AG08396 (cell line): ENCODE measurements around the gene PRKCA.

Experiments used
- DNase-seq: peaks from one replicate; pipeline ENCODE4 v3.0.0; 2012; ENCODE audit warnings: low spot score, mixed read lengths

The PRKCA gene

DNA sequence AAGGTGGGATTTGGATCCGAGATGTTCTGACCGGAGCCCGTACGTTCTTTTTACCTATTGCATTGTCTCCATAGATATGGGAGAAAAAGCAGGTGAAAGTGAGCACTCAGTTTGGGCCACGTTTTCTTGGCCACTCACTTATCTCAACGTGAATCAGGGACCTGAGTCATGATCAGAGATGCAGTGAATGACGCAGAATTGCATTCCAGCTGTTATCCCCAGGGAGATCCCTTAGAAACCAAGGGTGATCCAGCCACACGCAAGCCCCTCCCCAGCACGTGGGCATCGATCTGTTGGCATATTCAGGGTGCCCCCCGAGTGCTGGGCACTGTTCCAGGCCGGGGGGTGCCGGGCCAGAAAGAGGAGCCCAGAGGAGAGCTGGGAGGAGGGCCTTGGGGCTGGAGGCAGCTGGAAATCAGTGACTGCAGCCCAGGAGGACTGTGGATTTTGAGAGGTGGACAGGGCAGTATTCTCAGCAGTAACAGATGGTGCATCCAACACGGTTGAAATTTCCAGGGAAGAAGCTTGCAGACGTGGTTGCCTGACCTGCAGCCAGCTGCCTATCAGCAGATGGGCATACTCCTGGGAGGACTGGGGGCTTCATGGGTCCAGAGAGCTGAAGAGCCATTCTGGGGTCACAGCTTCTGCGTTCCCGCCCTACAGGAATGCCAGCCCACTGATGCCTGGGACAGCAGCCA, 445.3 kb downstream of the PRKCA start:
- no peak for DNase-seq

DNA sequence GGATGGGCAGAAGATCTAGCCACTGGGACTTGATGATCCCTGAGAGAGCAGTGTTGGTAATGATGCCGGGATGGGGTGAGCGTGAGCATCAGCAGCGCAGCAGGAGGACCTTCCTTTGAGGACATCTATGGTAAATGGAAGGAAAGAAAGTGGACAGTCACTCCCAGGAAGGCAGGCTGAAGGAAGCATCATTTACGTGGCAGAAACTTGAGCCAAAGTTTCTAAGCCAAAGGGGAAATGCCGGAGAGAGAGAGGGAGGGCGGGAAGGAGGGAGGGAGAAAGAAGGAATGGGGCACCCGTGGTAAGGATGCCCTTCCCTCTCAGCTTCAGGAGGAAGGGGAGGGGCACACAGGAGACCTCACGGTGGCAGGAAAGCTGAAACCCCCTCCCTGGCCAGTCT, 446.2 kb downstream of the PRKCA start:
- no peak for DNase-seq

DNA sequence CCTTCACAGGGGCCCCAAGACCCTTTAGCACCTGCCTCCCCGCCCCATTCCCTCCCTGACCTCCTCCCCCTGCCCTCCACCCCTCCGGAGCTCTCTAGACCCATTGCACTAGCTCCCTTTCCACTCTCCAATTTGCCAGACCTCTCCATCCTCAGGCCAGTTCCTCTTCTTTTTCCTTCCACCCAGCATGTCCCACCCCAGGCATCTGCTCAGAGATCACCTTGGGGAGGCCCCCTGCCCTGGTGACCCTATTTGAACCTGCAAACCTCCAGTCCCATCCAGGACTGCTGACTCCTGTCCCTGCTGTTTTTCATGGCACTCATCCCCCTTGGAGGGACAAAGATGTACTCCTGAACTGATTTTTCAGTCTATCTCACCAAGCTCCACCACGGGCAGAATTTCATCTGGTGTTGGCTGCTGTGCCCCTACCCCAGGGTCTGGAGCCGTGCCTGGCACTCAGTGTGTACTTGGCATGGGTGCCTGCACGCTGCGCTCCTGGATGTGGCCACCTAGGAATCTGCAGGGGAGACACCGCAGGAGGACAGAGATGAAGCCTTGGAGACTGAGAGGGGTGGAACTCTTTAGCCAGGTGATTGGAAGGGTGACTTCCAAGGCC, 446.9 kb downstream of the PRKCA start:
- DNase-seq, result no peak

DNA sequence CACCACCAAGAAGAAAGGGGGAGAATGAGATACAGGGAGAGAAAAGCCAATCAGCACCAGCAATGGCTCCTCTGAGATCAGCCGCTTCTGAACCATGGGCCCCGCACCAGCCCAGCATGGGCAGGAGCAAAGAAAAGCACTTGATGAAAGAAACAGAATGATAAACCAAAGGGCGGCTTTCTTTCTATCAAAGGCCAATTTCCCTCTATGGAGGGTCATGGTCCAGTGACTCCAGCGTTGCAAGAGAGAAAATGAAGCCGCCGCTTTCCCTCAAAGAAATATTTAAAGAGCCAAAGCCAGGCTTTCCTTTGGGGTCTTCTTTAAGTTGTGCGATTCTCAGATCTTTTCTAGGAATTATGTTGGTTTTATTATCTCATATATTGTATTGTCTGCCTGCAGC, 447.7 kb downstream of the PRKCA start:
- no peak for DNase-seq

DNA sequence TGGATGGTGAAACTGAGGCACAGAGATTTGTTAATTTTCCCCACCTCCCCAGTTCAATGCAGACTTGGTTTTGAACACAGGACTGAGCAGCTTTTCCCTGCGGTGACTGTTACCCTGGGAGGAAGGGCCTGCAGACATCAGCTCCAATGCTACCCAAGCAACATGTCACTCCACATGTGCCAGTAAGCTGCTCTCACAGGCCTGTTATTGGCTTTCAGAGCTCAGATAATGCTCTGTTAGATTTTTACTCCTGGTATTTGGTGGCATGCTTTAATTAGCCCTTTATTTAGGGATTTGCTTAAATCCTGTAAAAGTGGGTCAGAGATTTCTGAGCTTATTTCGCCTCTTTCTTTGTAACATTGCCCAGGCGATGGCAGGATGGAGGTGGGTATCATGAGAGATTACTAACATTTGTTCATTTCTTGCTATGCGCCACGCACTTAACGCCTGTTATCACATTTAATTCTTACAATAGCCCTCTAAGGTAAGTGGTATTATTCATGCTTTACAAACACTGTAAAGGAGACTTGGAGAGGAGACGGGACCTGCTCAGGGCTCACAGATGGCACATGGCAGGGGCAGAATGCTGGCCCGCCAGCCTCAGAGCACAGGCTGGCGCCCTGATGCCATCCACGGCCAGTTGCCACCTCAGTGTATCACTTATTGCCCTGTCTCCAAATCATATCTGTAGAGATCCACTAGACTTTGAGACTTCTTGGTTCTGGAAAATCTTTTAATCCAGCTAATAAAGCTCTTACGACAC, 448.5 kb downstream of the PRKCA start:
- DNase-seq, result no peak

DNA sequence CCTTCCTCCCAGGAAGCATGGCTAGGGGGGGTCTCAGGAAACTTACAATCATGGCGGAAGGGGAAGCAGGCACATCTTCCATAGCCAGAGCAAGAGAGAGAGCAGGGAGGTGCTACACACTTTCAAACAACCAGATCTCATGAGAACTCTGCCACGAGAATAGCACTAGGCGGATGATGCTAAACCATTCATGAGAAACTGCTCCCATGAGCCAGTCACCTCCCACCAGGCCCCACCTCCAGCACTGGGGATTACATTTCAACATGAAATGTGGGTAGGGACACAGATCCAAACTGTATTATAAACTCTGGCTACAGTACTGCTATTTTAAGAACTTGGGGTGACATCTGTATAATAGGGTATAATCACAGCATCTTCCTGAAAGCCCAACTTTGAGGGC, 449.4 kb downstream of the PRKCA start:
- DNase-seq, result no peak

DNA sequence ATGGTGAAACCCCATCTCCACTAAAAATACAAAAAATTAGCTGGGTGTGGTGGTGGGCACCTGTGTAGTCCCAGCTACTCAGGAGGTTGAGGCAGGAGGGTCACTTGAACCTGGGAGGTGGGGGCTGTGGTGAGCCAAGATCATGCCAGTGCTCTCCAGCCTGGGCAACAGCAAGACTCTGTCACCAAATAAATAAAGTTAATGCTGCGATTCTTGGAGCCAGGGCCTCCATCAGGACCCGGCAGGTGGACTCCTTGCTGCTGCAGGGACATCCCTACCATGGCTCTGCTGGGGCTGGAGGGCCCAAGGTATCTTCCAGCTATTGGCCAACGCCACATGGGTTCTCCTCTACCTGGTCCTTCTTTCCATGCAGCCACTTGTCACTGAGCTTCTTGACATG, 450.0 kb downstream of the PRKCA start:
- no peak for DNase-seq

DNA sequence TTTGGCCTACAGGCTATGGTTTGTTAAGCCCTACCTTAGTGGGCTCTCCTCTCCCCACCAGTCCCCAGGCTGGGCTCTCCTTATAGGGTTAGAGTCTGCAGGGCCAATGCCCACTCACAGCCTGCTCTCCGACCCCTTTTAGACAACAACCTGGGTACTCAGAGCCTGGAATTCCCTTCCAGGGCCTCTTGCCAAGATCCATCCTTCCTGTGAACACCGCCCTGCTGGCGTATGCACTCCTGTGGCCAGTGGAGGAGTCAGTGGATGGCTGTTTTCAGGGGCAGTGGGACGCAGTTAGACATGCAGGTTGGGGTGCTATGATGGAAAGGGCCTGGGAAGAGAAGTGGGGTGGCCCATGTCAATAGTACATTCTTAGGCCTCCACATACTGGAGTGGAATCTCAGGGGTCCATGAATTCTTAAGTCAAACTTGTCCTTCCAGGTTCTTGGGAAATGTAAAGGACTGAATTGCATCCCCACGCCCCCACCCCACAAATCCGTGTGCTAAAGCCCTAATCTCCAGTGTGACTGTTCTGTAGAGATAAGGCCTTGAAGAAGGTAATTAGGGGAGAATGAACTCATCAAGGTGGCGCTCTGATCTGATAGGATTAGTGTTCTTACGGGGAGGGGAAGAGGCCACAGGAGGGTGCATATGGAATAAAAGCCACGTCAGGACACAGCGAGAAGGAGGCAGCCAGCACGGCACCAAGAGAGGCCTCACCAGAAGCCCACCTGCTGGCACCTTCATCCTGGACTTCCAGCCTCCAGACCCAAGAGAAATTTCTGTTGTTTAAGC, 450.9 kb downstream of the PRKCA start:
- no peak for DNase-seq

DNA sequence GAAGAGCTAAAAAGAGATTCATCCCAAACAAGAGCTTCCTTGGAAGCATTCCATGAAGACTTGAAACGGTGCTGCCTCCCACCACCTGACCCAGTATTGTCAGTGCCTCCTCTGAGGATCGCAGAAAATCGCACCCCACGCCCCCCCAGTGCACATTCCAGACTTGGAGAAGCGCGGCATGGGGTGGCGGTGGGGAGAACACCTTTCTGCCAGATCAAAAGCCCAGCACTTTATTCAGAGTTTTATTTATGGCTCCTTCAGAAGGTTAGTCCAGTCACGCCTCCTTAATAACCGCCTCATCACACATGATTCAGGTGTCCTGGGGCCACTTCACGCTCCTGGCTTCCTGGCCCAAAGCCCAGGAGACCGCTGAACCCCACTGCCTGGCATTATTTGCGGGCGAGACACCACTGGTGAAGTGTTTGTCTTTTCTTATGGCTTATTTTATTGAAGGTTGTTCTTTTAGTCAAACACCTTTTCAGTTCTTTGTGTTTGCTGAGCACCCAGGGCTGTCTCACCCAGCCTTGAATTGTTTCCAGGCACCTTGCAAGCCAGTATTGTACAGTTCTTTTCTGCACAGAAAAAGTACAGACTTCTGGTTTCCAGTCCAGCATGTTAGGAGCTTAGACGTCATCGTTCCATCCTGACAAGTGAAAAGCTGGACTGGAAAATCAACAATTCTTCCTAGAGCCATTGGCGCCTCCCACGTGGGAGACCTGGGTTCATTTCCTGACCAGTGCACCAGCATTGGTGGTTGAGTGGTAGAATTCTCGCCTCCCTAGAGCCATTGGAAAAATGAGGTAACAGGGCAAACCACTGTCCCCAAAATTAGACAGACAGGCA, 452.9 kb downstream of the PRKCA start:
- DNase-seq, result no peak

DNA sequence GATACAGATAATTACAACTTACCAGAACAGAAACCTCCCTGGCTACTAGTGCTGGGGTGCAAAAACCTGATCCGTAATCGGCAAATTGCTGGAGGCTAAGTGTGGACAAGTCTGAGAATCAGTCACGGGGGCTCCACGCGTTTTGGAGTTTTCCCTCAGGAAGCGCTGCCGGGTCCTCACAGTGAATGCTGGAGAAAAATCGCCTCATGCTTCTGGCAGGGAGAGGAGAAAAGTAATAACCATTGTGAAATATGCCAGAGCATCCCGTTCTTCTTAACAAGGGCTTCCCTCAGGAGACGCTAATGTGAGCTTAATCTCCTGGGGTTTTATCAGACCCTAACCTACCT, 453.5 kb downstream of the PRKCA start:
- DNase-seq, result no peak

DNA sequence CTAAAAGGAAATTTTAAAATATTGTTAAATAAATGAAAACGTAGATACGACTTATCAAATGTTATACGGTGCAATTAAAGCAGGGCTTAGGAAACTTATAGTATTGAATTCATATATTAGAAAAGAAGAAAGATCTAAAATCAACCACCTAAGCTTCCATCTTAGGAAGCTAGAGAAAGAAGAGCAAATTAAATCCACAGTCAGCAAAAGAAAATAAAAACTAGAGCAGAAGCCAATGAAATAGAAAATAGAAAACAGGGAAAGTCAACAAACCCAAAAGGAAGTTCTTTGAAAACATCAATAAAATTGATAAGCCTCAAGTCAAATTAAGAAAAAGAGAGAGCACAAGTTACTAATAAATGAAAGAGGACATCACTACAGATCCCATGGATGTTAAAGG, 457.9 kb downstream of the PRKCA start:
- no peak for DNase-seq

DNA sequence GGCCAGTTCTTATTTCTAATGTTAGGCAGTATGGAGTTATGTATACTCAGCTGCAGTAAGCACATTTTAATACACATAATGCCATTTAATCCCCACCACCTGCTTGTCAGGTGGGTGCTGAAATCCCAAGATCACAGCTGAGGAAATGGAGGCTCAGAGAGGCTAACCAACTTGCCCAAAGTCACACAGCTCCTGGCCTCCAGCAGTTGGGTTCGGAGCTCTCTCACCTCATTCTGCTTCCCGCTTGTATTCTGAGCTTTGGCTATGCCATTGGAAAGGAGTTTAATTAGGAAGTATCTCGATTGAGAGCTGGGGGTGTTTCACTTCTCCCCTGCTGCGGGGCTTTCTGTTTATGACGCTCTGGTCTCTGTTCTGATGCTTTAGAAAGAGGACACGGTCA, 459.9 kb downstream of the PRKCA start:
- no peak for DNase-seq

DNA sequence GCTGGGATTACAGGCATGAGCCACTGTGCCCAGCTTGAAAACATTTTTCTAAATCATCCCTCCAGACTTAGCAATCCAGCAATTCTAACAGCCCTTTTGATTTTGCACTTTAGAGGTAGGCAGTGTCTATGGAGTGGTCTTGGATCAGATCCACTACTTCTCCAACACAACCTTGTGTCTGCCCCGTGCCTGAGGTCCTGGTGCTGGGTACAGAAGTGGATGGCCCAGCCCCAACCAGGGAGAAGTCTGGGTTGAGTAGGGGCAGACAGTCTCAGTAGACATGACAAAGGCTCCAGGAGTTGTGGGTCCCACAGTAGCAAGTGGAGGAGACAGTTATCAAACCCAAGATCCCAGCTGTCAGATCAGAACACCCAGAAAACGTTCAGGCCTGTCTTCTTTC, 460.6 kb downstream of the PRKCA start:
- DNase-seq, result no peak

DNA sequence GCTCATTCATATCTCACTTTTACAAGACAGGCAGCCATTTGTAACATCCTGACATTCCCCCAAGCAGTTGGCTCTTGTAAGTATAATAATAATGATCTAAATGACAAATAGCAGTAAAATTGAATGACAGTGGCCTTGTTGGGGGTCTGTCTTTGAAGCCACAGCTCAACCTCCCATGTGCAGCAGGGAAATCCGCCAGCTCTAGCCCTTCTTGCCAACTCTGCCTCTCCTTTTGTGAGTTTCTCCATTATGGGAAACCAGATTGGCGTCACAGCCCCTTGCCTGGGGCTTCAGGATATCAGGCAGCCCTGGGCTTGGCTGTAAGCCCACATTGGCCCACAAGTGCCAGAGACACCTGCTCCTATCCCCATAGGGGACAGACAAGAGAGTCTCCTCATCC, 462.1 kb downstream of the PRKCA start:
- no peak for DNase-seq

DNA sequence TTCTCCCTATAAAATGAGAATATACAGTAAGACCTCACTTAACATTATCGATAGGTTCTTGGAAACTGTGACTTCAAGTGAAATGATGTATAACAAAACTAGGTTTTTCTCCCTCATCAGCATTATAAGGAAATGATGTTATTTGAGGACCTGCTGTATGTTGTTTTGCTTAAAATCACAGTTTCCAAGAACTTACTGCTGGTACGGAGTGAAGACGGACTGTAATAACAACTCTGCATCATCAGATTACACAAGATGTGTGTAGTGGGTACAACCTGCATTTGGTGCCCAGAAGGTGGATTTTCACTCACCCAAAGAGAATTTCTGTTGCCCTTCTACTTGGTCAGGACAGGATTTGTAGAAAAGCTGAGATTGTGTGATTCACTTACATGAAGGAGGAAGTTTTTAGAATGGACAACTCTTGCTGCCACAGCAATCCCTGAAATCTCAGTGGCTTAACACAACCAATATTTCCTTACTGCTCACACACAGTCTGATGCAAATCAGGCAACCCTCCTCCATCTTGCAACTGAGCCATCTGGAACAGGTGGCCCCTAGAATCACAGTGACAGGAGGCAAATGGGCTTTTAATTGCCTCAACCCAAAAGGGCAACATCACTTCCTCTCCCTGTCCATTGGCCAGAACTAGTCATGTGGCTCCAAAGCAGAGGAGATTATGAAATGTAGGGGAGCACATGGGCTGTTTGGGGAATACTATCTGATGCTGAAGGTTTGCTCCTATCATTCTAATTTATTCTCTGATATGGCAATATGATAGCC, 464.9 kb downstream of the PRKCA start:
- no peak for DNase-seq

DNA sequence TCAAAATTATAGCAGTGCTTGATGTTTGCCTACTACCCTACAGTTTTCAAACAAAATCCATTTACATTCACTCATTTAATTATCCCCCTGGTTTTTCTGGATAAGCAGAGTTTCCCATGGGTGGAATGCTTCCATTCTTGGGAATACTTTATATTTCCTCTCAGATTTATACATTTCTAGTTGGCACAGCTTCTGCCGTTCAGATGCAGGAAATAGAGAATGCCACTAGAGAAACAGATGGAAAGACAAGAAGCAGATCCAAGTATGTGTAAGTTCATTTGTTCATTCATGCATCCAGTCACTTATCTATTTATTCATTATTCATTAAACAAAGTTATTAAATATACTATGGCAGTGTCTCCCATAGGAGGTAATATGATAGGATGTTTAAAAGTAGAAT, 467.5 kb downstream of the PRKCA start:
- DNase-seq, result no peak

DNA sequence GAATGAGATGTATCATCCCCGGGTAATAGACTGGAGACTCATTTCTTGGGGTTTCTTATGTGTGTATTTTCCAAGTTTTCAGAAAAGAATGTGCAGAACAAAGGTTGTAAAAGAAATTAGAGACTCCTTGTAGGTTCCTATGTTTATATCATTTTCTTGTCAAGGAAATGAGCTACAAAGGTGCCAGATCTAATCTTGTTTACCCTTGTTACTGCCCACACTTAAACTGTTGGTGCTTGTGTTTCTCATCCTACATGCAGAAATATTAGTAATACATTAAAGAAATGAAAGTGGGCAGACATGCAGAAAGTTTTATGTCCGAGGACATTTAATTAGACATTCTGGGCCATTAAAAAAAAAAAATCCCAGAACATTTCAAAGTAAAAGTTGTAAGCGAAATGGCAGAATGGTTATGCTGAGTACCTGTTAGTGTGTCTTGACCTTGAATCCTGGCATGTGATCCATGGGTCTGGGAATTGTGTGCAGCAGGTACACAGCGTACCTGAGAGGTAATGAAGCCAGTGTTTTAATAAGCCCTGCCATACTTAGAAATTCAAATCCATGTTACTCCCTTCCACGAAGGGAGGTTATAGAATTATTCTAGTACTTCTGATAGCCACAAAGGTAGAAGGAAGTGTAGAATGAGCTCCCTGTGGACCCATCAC, 469.9 kb downstream of the PRKCA start:
- DNase-seq, result no peak

DNA sequence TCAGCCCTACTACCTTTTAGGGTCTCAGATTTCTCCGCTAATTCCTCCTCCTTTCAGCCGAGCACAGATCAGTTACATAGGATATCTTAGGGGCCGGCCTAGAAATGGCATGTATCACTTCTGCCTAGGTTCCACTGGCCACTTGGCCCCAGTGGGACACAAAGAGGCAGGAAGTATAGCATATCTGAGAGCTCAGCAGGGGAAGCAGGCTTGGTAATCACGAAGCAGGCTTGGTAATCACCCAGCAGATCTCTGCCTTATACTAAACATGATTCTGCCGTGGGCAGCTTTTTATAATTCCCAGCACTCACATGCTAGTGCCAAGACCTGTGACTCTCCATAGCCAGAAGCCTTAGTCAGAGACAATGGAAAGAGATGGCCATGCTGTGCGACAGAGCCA, 472.9 kb downstream of the PRKCA start:
- DNase-seq, result no peak

DNA sequence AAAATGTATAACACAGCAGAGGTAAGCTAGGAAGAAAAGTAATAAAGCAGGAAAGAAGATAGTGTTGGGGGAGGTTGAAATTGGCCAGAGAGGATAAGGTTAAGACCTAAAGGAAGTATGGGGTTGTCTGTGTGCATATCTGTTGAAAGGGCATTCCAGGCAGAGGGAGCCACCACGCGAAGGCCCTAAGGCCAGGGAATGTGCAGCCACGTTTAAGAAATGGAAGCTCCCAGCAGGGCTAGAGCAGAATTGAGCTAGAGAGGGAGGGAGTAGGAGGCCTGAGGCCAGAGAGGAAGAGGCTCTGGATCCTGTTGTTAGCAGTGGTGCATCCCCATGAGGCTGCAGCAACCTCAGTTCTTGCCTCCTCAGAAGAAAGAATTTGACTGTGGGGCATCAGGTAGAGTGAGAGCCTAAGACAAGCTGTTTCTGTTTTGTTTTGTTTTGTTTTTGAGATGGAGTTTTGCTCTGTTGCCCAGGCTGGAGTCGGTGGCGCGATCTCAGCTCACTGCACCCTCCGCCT, 473.5 kb downstream of the PRKCA start:
- DNase-seq, result no peak

DNA sequence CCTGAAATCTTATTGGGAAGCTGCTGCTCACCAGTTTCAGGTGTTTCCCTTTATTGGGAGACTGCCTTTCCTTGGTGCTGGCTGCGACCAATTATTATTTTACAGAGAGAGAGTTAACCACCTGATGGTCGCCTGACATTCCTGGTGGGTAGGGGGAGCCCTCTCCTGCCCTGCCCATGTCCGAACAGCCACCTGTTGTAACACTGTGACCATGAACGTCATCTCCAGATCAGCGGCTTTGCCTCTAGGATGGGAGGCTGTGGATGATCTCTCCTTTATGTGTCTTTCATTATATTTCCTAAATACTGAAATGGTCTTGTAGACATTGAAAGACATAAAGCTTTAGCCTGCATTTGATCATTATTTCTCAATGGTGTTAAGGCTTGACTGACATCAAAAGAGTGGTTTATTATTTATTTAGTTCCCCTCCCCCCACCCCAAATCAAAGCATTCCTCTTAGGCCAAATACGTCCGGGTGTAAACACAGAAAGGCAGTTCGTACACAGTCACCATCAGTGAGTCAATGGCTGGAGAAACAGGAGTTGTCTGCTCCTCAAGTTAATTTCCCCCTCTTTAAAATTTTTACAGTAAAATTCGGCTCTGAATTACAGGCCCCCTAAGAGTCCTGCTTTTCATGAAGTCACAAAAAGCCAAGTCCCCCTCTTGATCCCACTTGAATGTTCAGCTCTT, 474.7 kb downstream of the PRKCA start:
- DNase-seq, result no peak
